Esophagus muscularis mucosa (tissue), 4 donors: Measurements from ENCODE around the gene FOXL2. TPM values are rescaled to one million over a fixed set of nuclear protein-coding genes. Genes with fewer than 3 reads are reported as not detected.
A peak's percentile ranks its signal among the peaks of the same experiment; 100 is the strongest.

Experiments used
- DNase-seq: peaks from one replicate; pipeline ENCODE4 v3.0.0-alpha.2; 2017; ENCODE audit errors: extremely low spot score
- H3K27ac ChIP-seq, 4 donors: fragments of 200-600 bp; sonication (generic); replicated peaks in 1 of 4; 1 replicate in 3 of 4; 2 replicates in 1 of 4; pipeline ENCODE4 v1.5.1; 2016 to 2019; ENCODE audit warnings: mild to moderate bottlenecking in 1 of 4
- H3K27me3 ChIP-seq, 4 donors: fragments of 200-600 bp; sonication (generic); one replicate each; pipeline versions ENCODE4 v1.5.1 to v1.6.0; 2016 to 2019
- H3K36me3 ChIP-seq, 4 donors: fragments of 200-600 bp; sonication (generic); one replicate each; pipeline ENCODE4 v1.5.1; 2016 to 2019
- H3K4me1 ChIP-seq, 4 donors: fragments of 200-600 bp; sonication (generic); one replicate each; pipeline ENCODE4 v1.5.1; 2016 to 2019
- H3K4me3 ChIP-seq, 4 donors: fragments of 200-600 bp; sonication (generic); 1 replicate in 2 of 4; 2 replicates in 2 of 4; pipeline ENCODE4 v1.5.1; 2016 to 2019; ENCODE audit warnings: mild to moderate bottlenecking in 4 of 4, moderate library complexity in 1 of 4
- H3K9me3 ChIP-seq, 4 donors: fragments of 200-600 bp; sonication (generic); 1 replicate in 3 of 4; 2 replicates in 1 of 4; pipeline ENCODE4 v1.5.1; 2016 to 2019
- EP300 ChIP-seq: sonication (generic); formaldehyde crosslinking; IDR thresholded peaks from one replicate; pipeline ENCODE4 v1.6.1; 2017; ENCODE audit warnings: antibody characterized with exemption
- POLR2A ChIP-seq: fragments of 450-650 bp; IDR thresholded peaks from one replicate; pipeline ENCODE4 v1.6.1; 2017; ENCODE audit warnings: antibody characterized with exemption, moderate library complexity, mild to moderate bottlenecking, low read depth
- POLR2AphosphoS5 ChIP-seq, 2 donors: sonication (generic); formaldehyde crosslinking; IDR thresholded peaks; one replicate each; pipeline ENCODE4 v1.6.1; 2017; ENCODE audit warnings: antibody characterized with exemption in 2 of 2
- whole genome bisulfite sequencing: methylation state at CpG from one replicate; pipeline ENCODE4 v1.1.5; 2018; 5-methylcytosine and 5-hydroxymethylcytosine counted together
- intact Hi-C: fragments of 100-400 bp; cut with DNase I; formaldehyde crosslinking; loops from one replicate; pipeline ENCODE4 v1.15.1; 2023
- total RNA-seq, 4 donors: library from RNA; depleted of rRNA; stranded (reverse); fragments of >200 nt; gene quantifications; one replicate each; pipeline versions ENCODE4 v1.1.0 to v1.2.1, GENCODE V29; 2016
- TF ChIP-seq, protein P1 (sequence below), 3 experiments: fragments of 200-600 bp in 2 of 3; fragments of 450-650 bp in 1 of 3; sonication (generic) in 2 of 3; IDR thresholded peaks; one replicate each; pipeline ENCODE4 v1.5.1; 2017 to 2019; ENCODE audit warnings: antibody characterized with exemption in 3 of 3, mild to moderate bottlenecking in 2 of 3, moderate library complexity in 1 of 3

The FOXL2 gene
- total RNA-seq, 4 donors from 2014 or later = 0.17 to 0.26 TPM; not detected in 2

DNA sequence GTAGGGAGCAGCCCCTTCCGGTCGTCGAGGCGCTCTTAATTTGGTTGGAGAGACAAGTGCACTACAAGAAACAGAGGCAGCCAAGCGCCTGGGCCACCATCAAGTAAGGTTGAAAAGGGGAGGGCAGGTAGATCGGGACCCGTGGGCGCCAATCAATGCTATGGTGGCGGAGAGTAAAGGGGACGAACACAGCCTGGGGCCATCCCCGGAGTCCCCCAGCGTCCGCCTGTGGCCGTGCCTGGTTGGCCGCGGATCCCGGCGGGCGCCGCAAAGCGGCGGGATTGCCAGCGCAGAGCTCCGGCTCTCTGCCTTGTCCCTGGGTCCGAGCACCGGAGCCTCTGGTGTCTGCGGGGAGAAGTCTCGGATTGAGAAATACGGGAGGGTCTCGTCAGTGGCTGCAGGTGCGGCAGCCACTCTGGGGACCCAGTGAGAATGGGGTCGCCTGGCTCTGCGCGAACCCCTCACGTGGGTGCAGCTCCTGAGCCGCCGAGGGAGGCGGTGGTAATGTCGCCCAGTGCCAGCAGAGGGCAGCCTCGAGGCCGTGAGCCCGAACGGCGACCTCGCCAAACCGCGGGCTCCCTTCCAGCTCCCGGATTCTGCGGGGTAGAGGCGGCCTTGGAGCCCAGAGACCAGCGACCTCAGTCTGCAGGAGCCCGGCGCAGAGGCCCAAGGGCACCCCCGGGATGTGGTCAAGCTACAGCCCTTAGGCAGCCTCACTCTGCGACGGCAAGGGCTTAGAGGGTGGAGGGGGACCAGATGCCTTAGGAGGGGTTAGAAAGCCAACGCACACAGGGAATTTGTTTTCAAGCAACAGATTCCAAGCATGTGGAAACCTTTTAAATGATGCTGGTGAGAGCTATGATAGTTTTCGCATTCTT lies 10.8 kb downstream of the FOXL2 start:
- Histone ChIP-seq H3K36me3 (no peaks in the 10 kb centered on the region), H3K4me3 (peak overlapping the region; percentile 44 to 55 (median 44)), H3K27me3 (peaks cover 17 to 68% (median 56%) of the 10 kb centered on the region in 4 donors), H3K9me3 (no peaks in the 10 kb centered on the region), H3K4me1 (peaks cover 40 to 47% (median 45%) of the 10 kb centered on the region in 4 donors), H3K27ac (no peak overlapping the region)
- no peak for DNase-seq
- 21% methylated on average over 17 of the region's 58 CpGs for WGBS
- intact Hi-C loops = loop anchor here (2.0 to 5.0 kb wide), 2 partner anchors 41 to 393 kb away; no protein-coding TSS in a partner anchor
- TF ChIP-seq, protein P1, sequence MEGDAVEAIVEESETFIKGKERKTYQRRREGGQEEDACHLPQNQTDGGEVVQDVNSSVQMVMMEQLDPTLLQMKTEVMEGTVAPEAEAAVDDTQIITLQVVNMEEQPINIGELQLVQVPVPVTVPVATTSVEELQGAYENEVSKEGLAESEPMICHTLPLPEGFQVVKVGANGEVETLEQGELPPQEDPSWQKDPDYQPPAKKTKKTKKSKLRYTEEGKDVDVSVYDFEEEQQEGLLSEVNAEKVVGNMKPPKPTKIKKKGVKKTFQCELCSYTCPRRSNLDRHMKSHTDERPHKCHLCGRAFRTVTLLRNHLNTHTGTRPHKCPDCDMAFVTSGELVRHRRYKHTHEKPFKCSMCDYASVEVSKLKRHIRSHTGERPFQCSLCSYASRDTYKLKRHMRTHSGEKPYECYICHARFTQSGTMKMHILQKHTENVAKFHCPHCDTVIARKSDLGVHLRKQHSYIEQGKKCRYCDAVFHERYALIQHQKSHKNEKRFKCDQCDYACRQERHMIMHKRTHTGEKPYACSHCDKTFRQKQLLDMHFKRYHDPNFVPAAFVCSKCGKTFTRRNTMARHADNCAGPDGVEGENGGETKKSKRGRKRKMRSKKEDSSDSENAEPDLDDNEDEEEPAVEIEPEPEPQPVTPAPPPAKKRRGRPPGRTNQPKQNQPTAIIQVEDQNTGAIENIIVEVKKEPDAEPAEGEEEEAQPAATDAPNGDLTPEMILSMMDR (IDR thresholded peaks at IDR 0.05) = peak; percentile 75 to 98 (median 90)
- TF ChIP-seq POLR2A (no peak), EP300 (no peak), POLR2AphosphoS5 (IDR thresholded peaks at IDR 0.05) (peak in 1 of 2 donors; percentile 40)

DNA sequence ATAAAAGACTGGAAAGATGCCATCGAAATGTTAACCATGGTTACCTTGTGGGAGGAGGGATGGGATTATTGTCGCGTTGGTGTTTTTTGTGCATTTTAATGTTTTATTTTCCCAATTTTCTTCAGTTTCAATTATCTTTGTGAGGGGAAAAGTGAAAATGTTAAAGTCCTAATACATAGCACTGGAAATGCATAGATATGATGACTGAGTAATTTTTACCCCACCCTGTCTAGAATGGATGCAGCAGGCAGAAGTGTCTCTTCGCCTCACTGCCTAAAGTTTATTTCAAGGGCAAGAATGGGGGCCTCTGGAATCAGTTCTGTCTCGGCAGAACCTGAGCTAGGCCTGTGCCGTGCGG lies 11.5 kb downstream of the FOXL2 start:
- no peak for DNase-seq
- no peaks in the 10 kb centered on the region for H3K36me3 ChIP-seq
- WGBS = 68% methylated on average over 7 of the region's 7 CpGs
- peaks cover 17 to 62% (median 50%) of the 10 kb centered on the region in 4 donors for H3K27me3 ChIP-seq
- intact Hi-C loops = loop anchor here (5.0 kb wide), 1 partner anchor 42 kb away; no protein-coding TSS in a partner anchor
- TF ChIP-seq POLR2AphosphoS5 (IDR thresholded peaks at IDR 0.05) = no peak
- peak overlapping the region in 1 of 4 donors; percentile 45 for H3K4me3 ChIP-seq
- H3K4me1 ChIP-seq = peaks cover 40 to 47% (median 45%) of the 10 kb centered on the region in 4 donors
- no peaks in the 10 kb centered on the region for H3K9me3 ChIP-seq
- no peak overlapping the region for H3K27ac ChIP-seq

DNA sequence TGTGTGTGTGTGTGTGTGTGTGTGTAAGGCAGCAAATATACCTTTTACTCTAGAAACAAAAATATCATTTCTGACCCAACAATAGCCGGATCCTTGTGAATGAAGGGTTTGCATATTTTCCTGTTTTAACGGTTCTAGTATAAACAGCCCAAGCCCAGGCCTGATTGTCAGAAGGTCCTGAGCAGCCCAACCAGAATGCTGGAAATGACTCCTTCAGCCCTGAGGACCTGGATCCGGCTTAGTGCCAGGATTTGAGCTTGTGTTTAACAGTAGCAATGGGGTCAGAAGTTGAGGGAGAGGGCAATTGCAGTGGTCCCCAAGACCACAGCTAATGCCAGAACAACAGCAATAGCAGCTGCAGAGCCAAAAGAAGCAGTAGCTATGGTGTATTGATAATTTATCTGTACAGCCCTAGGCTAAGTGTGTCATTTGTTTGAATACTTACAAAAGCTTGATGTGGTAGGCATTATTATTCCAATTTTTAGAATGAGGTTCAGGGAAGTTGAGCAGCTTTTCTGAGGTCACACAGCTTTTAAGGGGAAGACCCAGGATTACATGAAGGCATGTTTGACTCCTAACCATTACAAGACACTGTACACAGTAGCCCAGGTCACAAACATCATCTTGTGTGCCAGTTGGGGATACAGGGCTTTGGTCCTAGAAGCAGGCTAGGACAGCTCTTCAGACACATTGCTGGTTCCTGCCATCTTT lies 12.8 kb downstream of the FOXL2 start:
- Histone ChIP-seq H3K36me3 (no peaks in the 10 kb centered on the region), H3K9me3 (no peaks in the 10 kb centered on the region), H3K27me3 (peaks cover 9 to 50% (median 36%) of the 10 kb centered on the region in 4 donors), H3K4me3 (no peak overlapping the region), H3K27ac (no peak overlapping the region), H3K4me1 (peaks cover 34 to 37% (median 36%) of the 10 kb centered on the region in 4 donors)
- WGBS = 77% methylated on average over 3 of the region's 3 CpGs
- intact Hi-C loops = no loop called here
- DNase-seq = no peak
- TF ChIP-seq POLR2A (no peak), EP300 (no peak), POLR2AphosphoS5 (IDR thresholded peaks at IDR 0.05) (no peak)
- TF ChIP-seq, protein P1 (IDR thresholded peaks at IDR 0.05) = no peak

DNA sequence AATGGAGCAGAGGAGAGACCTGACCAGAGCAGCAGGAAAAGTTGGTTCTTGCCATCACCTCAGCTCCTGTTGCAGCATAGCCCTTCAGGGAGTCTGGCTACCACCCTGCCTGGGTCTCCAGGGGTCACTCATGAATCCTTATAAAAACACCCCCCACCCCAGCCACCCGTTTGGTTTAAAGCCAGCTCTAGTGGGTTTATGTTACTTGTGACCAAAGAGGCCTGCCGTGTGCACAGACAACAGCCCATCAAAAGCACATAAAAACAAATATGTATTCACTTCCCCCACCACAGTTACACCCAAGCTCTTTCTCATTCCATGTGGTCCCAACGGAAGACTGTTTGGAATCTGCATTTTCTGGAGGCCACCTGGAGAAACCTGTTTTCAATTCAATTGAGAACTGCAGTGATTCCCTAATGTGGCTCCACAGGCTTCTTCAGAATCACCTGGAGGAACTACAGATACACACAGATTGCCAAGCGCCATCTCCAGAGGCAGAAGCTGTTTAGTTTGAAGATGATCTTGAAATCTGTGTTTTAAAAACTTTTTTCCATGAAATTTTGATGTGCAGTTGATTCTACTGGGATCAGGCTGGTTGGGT lies 13.8 kb downstream of the FOXL2 start:
- TF ChIP-seq EP300 = no peak
- no peak for DNase-seq
- Histone ChIP-seq H3K4me3 (no peak overlapping the region), H3K36me3 (no peaks in the 10 kb centered on the region), H3K4me1 (peaks cover 25 to 27% (median 26%) of the 10 kb centered on the region in 4 donors), H3K27me3 (peaks cover 5 to 46% (median 27%) of the 10 kb centered on the region in 4 donors), H3K9me3 (no peaks in the 10 kb centered on the region), H3K27ac (no peak overlapping the region)
- WGBS = 76% methylated on average over 4 of the region's 4 CpGs
- intact Hi-C loops = no loop called here

DNA sequence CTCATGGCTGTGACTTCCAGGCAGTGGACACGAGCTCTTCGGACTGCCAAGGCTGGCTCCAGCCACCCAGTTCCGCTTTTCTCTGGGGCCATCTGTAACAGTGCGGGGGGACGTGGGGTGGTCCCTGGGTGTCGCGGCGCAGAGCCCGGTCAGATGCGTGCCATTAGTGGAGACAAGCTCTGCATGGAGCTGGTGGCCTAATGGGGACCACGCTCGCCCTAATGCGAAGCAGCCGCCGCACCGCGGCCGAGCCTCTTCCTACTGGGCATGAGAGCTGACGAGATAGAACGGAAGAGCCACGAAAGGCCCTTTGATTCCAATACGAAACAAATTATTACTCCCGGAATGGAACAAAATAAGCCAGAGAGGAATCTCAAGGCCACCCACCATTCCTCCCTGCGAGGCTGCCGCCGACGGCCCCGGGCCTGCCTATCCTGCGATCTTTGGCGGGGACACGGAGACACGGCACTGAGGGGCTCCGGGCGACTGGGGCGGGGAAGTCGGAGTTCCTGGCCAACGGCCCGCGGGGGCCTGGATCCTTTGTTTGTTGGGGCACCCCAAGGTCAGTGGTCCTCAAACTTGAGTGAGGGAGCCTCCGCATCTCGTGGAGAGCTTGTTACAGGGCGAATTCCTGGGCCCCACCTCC lies 18.1 kb downstream of the FOXL2 start:
- peaks cover 0 to 16% (median 0%) of the 10 kb centered on the region in 4 donors for H3K27me3 ChIP-seq
- TF ChIP-seq EP300 = no peak
- TF ChIP-seq, protein P1 (IDR thresholded peaks at IDR 0.05) = no peak
- no peak for TF ChIP-seq POLR2AphosphoS5 (IDR thresholded peaks at IDR 0.05)
- no peak for TF ChIP-seq POLR2A
- WGBS = 95% methylated on average over 38 of the region's 42 CpGs
- H3K27ac ChIP-seq = no peak overlapping the region
- no peak overlapping the region for H3K4me3 ChIP-seq
- no peaks in the 10 kb centered on the region for H3K9me3 ChIP-seq
- no peak for DNase-seq
- no peaks in the 10 kb centered on the region for H3K4me1 ChIP-seq
- intact Hi-C loops = no loop called here
- no peaks in the 10 kb centered on the region for H3K36me3 ChIP-seq
